ENCODE results near the gene RNF17. TPM values are rescaled to one million over a fixed set of nuclear protein-coding genes. Genes with fewer than 3 reads are reported as not detected.
"Not testable (repeated sequence)": the region's sequence is repeated elsewhere in the genome, so short reads cannot be mapped to it uniquely, and the experiment has no call there.

Gene RNF17
- total RNA-seq, 1 donor from 2014 or later = not detected

DNA sequence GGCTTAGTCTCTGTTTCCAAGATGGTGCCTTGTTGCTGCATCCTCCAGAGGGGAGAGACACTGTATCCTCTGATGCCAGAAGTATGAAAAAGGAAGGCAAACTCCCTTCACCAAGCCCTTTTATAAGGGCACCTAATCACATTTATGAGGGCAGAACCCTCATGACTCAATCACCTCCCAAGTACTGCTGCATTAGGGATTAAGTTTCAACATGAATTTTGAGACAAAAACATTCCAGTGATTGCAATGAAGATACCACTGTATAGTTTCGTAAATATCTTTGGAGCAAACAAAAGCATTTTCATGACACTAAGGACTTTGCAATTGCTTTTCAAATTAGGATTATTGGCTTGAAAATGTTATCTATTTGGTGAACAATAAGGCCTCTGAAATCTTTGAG lies 63.8 kb downstream of the RNF17 start:
- DNase-seq (no peak), ATAC-seq (ENCODE audit: poor library complexity) (no peak)
- intact Hi-C loops (cut with DNase I) = no loop called here

GRCh38 chr13:24834902-24835510 lies 71.0 kb downstream of the RNF17 start:
- intact Hi-C loops (cut with DNase I) = no loop called here
- ATAC-seq (ENCODE audit: poor library complexity) (no peak), DNase-seq (no peak)

- ATAC-seq (ENCODE audit: poor library complexity); DNase-seq; intact Hi-C loops (cut with DNase I): not testable (repeated sequence)
These were observed 73.6 kb downstream of the RNF17 start for GRCh38 chr13:24837528-24837927.

GRCh38 chr13:24842549-24843274 lies 78.7 kb downstream of the RNF17 start:
- no peak for ATAC-seq (ENCODE audit: poor library complexity)
- intact Hi-C loops (cut with DNase I) = no loop called here
- DNase-seq = no peak

DNA sequence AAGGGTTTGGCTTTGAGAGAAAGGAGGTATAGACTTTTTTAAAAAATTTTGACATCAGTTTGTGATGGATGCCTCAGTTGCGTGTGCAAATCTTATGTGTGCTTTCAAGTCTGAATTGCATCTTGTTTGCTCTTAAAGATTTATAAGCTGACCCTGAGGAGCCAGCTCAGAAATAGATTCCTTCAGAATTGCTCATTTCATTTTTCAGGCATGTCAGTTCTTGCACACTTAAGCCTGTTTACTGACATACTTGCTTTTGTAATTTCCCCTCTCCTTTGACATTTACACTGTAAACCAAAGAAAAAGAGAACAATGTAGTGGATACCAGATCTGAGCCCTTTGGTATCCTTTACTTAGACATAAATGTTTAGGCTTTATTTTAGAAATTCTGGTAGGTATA lies 87.6 kb downstream of the RNF17 start:
- ATAC-seq (ENCODE audit: poor library complexity) (no peak), DNase-seq (no peak)
- intact Hi-C loops (cut with DNase I) = no loop called here

GRCh38 chr13:24854311-24854710 lies 90.3 kb downstream of the RNF17 start:
- intact Hi-C loops (cut with DNase I) = no loop called here
- no peak for ATAC-seq (ENCODE audit: poor library complexity)
- no peak for DNase-seq

DNA sequence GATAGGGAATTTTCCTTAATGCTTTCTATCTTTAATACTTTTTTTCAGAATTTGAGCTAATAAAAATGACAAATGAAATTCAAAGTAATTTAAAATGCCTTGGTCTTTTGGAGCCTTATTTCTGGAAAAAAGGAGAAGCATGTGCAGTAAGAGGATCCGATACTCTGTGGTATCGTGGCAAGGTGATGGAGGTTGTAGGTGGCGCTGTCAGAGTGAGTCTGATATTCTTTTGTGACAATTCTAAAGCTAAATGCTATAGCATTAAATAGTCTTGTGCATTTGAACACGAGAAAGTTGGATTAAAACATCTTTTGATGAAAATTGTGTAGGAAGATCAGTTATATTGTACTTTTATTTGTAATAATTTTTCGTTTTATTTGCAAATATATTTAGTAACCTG lies 95.0 kb downstream of the RNF17 start:
- DNase-seq = no peak
- intact Hi-C loops (cut with DNase I) = no loop called here
- no peak for ATAC-seq (ENCODE audit: poor library complexity)

DNA sequence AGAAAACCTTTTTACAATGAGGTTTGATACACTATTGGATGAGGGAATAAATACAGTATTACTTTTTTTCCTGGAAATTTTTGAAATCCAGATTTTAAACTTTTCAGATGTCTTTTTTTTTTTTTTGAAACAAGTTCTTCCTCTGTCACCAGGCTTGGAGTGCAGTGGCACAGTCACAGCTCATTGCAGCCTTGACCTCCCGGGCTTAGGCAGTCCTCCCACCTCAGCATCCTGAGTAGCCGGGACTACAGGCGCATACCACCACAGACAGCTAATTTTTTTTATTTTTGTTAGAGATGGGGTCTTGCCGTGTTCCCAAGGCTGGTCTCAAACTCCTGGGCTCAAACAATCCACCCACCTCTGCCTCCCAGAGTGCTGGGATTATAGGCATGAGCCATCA lies 96.8 kb downstream of the RNF17 start:
- intact Hi-C loops (cut with DNase I) = no loop called here

GRCh38 chr13:24861617-24862362 lies 97.8 kb downstream of the RNF17 start:
- intact Hi-C loops (cut with DNase I) = no loop called here
- DNase-seq (no peak), ATAC-seq (ENCODE audit: poor library complexity) (no peak)

More for the DNA sequence above, 96.8 kb downstream of the RNF17 start:
- DNase-seq (no peak), ATAC-seq (ENCODE audit: poor library complexity) (no peak)

DNA sequence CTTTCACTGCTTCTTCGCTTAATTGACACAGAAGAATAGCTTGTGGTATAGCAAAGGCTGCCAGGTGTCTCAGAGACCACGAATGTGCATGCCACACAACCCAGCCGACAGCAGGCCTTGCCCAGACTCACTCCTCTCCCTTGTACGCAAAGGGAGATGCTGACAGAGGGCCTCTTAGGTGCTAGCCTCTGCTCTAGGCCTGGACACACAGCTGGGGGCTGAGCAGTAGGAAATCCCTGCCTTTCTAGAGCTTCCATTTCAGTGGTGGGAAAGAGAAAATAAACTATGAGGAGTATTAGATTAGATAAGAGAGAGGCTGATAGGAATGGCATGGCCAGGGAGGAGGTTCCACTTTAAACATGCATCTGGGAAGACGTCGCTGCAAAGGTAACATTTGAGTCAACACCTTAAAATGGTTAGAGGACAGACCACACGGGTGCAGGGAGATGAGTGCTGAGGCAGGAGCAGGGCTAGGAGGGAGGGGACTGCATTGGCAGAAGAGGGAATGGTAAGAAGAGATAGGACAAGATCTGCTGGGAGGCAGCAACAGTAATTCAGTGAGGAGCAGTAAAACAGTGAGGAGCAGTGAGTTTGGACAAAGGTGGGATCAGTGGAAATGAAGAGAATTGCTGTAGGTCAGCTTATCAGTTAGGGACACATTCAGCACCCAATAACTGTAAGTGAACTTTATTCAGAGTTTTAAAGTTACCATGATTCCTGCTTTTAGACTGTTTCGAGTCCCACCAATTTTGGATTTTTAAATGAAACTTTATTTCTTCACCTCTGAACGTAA lies 100.0 kb downstream of the RNF17 start:
- intact Hi-C loops (cut with DNase I) = no loop called here
- DNase-seq (no peak), ATAC-seq (ENCODE audit: poor library complexity) (no peak)

DNA sequence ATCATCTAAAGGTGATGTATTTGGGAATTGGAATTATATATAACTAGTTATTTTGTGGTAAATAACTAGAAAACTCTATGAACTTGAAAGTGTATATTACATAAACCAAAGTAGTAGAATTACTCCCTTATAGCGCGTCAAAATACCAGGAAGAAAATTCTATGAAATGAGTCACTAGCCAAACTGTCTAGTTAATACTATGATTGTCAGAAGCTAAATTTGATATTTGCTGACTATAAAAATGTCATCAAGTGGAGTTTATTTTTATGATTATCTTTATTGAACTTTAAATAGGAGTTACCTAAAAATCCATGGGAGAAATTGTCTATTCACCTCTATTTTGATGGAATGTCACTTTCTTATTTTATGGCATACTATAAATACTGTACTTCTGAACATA lies 100.6 kb downstream of the RNF17 start:
- intact Hi-C loops (cut with DNase I) = no loop called here
- DNase-seq (no peak), ATAC-seq (ENCODE audit: poor library complexity) (no peak)

DNA sequence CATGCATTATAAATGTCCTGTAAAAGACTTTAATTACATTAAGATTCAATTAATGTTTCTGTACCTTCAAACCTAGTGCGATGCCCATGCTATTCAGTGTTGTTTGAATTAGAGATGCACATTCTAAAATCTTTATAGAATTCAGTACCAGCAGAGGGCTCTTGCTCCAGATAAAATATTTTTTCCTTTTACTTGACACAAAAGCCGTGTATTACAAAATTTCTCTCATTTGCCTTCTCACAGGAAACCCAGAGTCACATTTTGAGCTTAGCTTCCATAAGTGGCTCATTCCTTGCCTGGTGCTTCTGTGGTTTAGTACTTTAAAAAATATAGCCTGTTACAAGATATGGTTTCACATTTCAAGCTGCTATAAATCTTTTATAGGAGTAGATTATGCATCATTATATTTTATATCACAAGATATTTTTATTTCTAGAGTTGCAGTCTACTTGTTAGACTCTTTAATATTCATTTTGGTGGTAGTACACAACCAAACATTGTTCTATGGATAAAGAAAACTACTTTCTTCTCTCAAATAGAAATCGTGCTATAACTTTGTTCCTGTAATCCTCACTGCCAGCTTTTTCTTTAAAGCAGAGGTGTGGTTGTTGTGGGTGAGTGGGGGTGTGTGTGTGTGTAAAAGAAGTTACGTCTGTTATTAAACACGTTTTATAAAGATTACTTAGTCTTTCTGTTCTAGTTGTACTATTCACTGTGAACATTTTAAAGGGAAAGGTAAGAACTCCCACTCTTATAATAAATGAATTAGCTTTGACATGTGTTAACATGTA lies 101.4 kb downstream of the RNF17 start:
- intact Hi-C loops (cut with DNase I) = no loop called here
- ATAC-seq (ENCODE audit: poor library complexity) = no peak
- DNase-seq = no peak

DNA sequence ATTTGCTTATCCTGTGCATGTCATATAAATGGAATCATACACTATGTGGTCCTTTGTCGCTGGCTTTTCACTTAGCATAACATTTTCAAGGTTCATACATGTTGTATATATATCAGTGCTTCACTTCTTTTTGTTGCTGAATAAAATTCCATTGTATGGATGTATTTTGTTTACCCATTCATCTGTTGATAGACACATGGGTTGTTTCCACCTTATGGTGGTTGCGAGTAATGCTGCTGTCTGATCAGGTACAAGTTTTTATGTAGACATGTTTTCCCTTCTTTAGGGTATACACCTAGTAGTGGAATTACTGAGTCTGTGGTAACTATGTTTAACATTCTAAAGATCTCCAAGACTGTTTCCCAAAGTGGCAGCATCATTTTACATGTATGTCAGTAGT lies 102.5 kb downstream of the RNF17 start:
- intact Hi-C loops (cut with DNase I) = no loop called here
- no peak for ATAC-seq (ENCODE audit: poor library complexity)
- no peak for DNase-seq

- DNase-seq = no peak
- no peak for ATAC-seq (ENCODE audit: poor library complexity)
- intact Hi-C loops (cut with DNase I) = no loop called here
These were observed 104.9 kb downstream of the RNF17 start for GRCh38 chr13:24868874-24869273.

- intact Hi-C loops (cut with DNase I) = no loop called here
- no peak for DNase-seq
- ATAC-seq (ENCODE audit: poor library complexity) = no peak
These were observed 106.4 kb downstream of the RNF17 start for GRCh38 chr13:24870380-24870760.

DNA sequence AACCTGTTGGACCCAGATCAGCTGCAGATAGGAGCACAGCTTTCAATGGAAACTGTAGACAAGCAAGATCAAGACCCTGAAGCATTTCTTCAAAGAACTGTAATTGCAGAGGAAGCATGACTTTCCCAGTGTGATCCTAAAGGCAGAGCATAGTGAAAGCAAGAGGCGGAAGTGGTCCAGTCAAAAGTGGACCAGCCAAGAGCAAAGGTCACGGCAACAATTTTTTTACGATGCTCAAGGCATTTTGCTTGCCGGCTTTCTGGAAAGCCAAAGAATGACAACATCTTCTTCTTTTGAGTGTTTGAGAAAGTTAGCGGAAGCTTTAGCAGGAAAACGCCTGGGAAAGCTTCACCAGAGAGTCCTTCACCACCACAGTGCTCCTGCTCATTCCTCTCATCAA lies 111.6 kb downstream of the RNF17 start:
- no peak for DNase-seq
- ATAC-seq (ENCODE audit: poor library complexity) = no peak
- intact Hi-C loops (cut with DNase I) = no loop called here

- no peak for ATAC-seq (ENCODE audit: poor library complexity)
- intact Hi-C loops (cut with DNase I) = no loop called here
- no peak for DNase-seq
These were observed 113.6 kb downstream of the RNF17 start for GRCh38 chr13:24877531-24877930.

- intact Hi-C loops (cut with DNase I) = no loop called here
- ATAC-seq (ENCODE audit: poor library complexity) = no peak
- DNase-seq = no peak
These were observed 114.4 kb downstream of the RNF17 start for GRCh38 chr13:24878340-24878739.

DNA sequence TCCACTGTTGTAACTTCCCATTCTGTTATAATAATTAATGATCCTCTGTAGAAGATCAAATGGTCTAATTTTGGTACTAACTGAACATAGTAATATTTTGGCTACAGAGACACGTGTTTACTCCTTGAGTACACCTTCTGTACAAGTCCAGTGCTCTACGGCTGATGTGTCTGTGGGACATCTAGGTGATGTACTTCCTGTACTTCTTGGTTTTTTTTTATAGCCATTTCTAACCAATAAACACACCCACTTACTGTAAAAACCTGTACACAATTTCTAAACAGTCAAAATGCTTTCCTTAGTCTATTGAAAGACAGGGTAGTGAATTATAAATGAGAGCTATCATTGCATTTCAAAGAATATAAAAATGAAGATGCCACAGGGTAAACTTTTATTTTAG lies 118.7 kb downstream of the RNF17 start:
- ATAC-seq (ENCODE audit: poor library complexity) (no peak), DNase-seq (no peak)
- intact Hi-C loops (cut with DNase I) = no loop called here

Measured in Right ventricle myocardium superior (tissue), 1 donor.